H9 (cell line): ENCODE results near the gene PRSS22. TPM values are rescaled to one million over a fixed set of nuclear protein-coding genes. Genes with fewer than 3 reads are reported as not detected.

ENCODE experiments used
- DNase-seq: peaks from one replicate; pipeline ENCODE4 v3.0.0-alpha.2; 2017
- H2AFZ ChIP-seq: one replicate; pipeline ENCODE4 v1.6.1; 2013; ENCODE audit warnings: mild to moderate bottlenecking, low read length, control low read depth, moderate library complexity
- H2AK5ac ChIP-seq: 2 replicates; pipeline ENCODE4 v1.6.1; 2013; ENCODE audit warnings: low read length, control low read depth, mixed read lengths; ENCODE audit not compliant: insufficient read length
- H2BK120ac ChIP-seq: one replicate; pipeline ENCODE4 v1.6.1; 2013; ENCODE audit warnings: low read depth, mild to moderate bottlenecking, low read length, control low read depth, inconsistent platforms; ENCODE audit not compliant: poor library complexity, severe bottlenecking
- H2BK12ac ChIP-seq: 2 replicates; pipeline ENCODE4 v1.6.1; 2013; ENCODE audit warnings: low read length, control low read depth, mixed read lengths, low read depth; ENCODE audit not compliant: insufficient read length
- H2BK15ac ChIP-seq: 2 replicates; pipeline ENCODE4 v1.6.1; 2013; ENCODE audit warnings: low read depth, low read length, control low read depth
- H2BK20ac ChIP-seq: one replicate; pipeline ENCODE4 v1.6.1; 2013; ENCODE audit warnings: low read depth, mild to moderate bottlenecking, low read length, control low read depth, inconsistent platforms; ENCODE audit not compliant: poor library complexity, severe bottlenecking
- H2BK5ac ChIP-seq: 2 replicates; pipeline ENCODE4 v1.6.1; 2013; ENCODE audit warnings: low read length, control low read depth, mixed read lengths; ENCODE audit not compliant: insufficient read length
- H3K14ac ChIP-seq: 2 replicates; pipeline ENCODE4 v1.6.1; 2013; ENCODE audit warnings: low read length, control low read depth; ENCODE audit not compliant: insufficient read depth
- H3K18ac ChIP-seq: 2 replicates; pipeline ENCODE4 v1.6.1; 2013; ENCODE audit warnings: low read depth, mild to moderate bottlenecking, mixed read lengths, low read length, control low read depth; ENCODE audit not compliant: insufficient read length
- H3K23ac ChIP-seq: 2 replicates; pipeline ENCODE4 v1.6.1; 2013; ENCODE audit warnings: low read length, control low read depth, mixed read lengths, low read depth; ENCODE audit not compliant: insufficient read length
- H3K23me2 ChIP-seq: 2 replicates; pipeline ENCODE4 v1.6.1; 2013; ENCODE audit warnings: low read depth, mild to moderate bottlenecking, mixed read lengths, low read length, control low read depth; ENCODE audit not compliant: insufficient read length, poor library complexity, severe bottlenecking
- H3K27ac ChIP-seq: 2 replicates; pipeline ENCODE4 v1.5.1; 2013; ENCODE audit warnings: low read length, control low read depth, mixed read lengths, low read depth; ENCODE audit not compliant: insufficient read length
- H3K27me3 ChIP-seq: 2 replicates; pipeline ENCODE4 v1.6.1; 2013; ENCODE audit warnings: low read length, control low read depth, inconsistent platforms; ENCODE audit not compliant: insufficient read depth
- H3K4ac ChIP-seq: 2 replicates; pipeline ENCODE4 v1.6.1; 2013; ENCODE audit warnings: low read depth, mild to moderate bottlenecking, control low read depth, inconsistent platforms, low read length, moderate library complexity
- H3K4me1 ChIP-seq: 2 replicates; pipeline ENCODE4 v1.6.1; 2013; ENCODE audit warnings: low read length, control low read depth, inconsistent platforms; ENCODE audit not compliant: insufficient read depth
- H3K4me2 ChIP-seq: 2 replicates; pipeline ENCODE4 v1.6.1; 2013; ENCODE audit warnings: low read length, control low read depth, mixed read lengths; ENCODE audit not compliant: insufficient read length, insufficient read depth
- H3K56ac ChIP-seq: 2 replicates; pipeline ENCODE4 v1.6.1; 2013; ENCODE audit warnings: low read depth, mild to moderate bottlenecking, mixed read lengths, low read length, control low read depth; ENCODE audit not compliant: insufficient read length
- H3K79me1 ChIP-seq: 2 replicates; pipeline ENCODE4 v1.6.1; 2013; ENCODE audit warnings: low read depth, mild to moderate bottlenecking, moderate library complexity, low read length, control low read depth, inconsistent platforms; ENCODE audit not compliant: insufficient read depth, poor library complexity, severe bottlenecking
- H3K79me2 ChIP-seq: 2 replicates; pipeline ENCODE4 v1.6.1; 2013; ENCODE audit warnings: low read length, control low read depth, inconsistent platforms; ENCODE audit not compliant: insufficient read depth
- H3K9ac ChIP-seq: 2 replicates; pipeline ENCODE4 v1.6.1; 2013; ENCODE audit warnings: low read length, control low read depth, mixed read lengths; ENCODE audit not compliant: insufficient read length; ENCODE audit errors: extremely low read depth
- H3K9me3 ChIP-seq: one replicate; pipeline ENCODE4 v1.6.1; 2013; ENCODE audit warnings: low read depth, low read length, inconsistent platforms; ENCODE audit not compliant: control insufficient read depth
- H3T11ph ChIP-seq: one replicate; pipeline ENCODE4 v1.6.1; 2013; ENCODE audit warnings: mild to moderate bottlenecking, low read length, control low read depth, inconsistent platforms
- H4K20me1 ChIP-seq: one replicate; pipeline ENCODE4 v1.6.1; 2013; ENCODE audit not compliant: control insufficient read depth, insufficient read length, insufficient read depth
- H4K5ac ChIP-seq: 2 replicates; pipeline ENCODE4 v1.6.1; 2013; ENCODE audit warnings: low read depth, mild to moderate bottlenecking, mixed read lengths, low read length, control low read depth; ENCODE audit not compliant: insufficient read length
- H4K8ac ChIP-seq: replicated peaks from 2 replicates; pipeline ENCODE4 v1.6.1; 2013; ENCODE audit warnings: low read length, control low read depth, mixed read lengths, low read depth; ENCODE audit not compliant: insufficient read length
- H4K91ac ChIP-seq: 2 replicates; pipeline ENCODE4 v1.6.1; 2013; ENCODE audit warnings: low read depth, mild to moderate bottlenecking, moderate library complexity, mixed read lengths, low read length, control low read depth; ENCODE audit not compliant: insufficient read length
- H3K27ac Mint-ChIP-seq, 3 experiments: 2 replicates in 2 of 3; 3 replicates in 1 of 3; pipeline ENCODE4 v1.8.0; 2020 to 2021; ENCODE audit warnings: mixed read lengths in 3 of 3, mild to moderate bottlenecking in 1 of 3, moderate library complexity in 1 of 3
- H3K27me3 Mint-ChIP-seq: 2 replicates; pipeline ENCODE4 v1.8.0; 2021; ENCODE audit warnings: low read depth, mild to moderate bottlenecking, moderate library complexity, mixed read lengths
- H3K36me3 Mint-ChIP-seq, 3 experiments: 2 replicates in 2 of 3; 3 replicates in 1 of 3; pipeline ENCODE4 v1.8.0; 2020 to 2021; ENCODE audit warnings: low read depth in 3 of 3, mixed read lengths in 3 of 3; ENCODE audit not compliant: insufficient read depth in 1 of 3
- H3K4me1 Mint-ChIP-seq, 2 experiments: 2 replicates each; pipeline ENCODE4 v1.8.0; 2020; ENCODE audit warnings: mixed read lengths in 2 of 2
- H3K4me3 Mint-ChIP-seq, 2 experiments: 2 replicates in 1 of 2; 3 replicates in 1 of 2; pipeline ENCODE4 v1.8.0; 2020 to 2021; ENCODE audit warnings: mild to moderate bottlenecking in 2 of 2, mixed read lengths in 2 of 2, moderate library complexity in 1 of 2
- H3K9me3 Mint-ChIP-seq, 2 experiments: 2 replicates in 1 of 2; 3 replicates in 1 of 2; pipeline ENCODE4 v1.8.0; 2020; ENCODE audit warnings: mild to moderate bottlenecking in 2 of 2, mixed read lengths in 2 of 2, moderate library complexity in 1 of 2
- WGBS: extraction: QIAGEN DNeasy Blood & Tissue Kit; methylation state at CpG from one replicate; pipeline ENCODE4 v1.1.7; 2013; ENCODE audit warnings: missing lambda C conversion rate, low lambda C conversion rate, mixed read lengths; ENCODE audit not compliant: insufficient read length; ENCODE audit errors: extremely low coverage; 5-methylcytosine and 5-hydroxymethylcytosine counted together
- total RNA-seq: library from RNA; stranded (reverse); gene quantifications from 2 replicates; pipeline ENCODE4 v1.2.1, GENCODE V29; 2021
- TF ChIP-seq, protein P1 (sequence below): fragments of 200-600 bp; sonication (generic); conservative IDR thresholded peaks from 3 replicates; pipeline ENCODE4 v1.8.0; 2021; ENCODE audit warnings: antibody characterized with exemption, mild to moderate bottlenecking

PRSS22 gene
- total RNA-seq, 1 experiment from 2014 or later = 1.9 TPM

DNA sequence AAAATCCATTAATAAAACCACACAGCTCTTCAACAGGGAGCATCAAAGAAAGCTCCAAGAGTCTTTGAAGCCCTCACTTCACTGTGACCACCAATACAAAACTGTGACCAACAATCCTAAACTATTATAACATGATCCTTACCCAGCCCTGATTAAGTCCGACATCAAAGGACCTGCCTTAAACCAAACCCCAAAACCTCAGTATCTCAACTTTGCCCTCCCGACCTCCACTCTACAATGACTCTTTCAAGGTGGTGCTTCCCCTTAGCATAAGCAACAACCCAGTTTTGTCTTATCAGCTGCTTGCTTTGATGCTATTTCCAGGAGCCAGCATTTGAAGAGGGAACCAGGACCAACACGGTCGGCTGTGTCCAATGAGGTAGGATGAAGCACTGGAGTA lies 8.5 kb upstream of the PRSS22 start:
- Histone ChIP-seq H3K27ac (no peak overlapping the region), H3K79me1 (no peaks in the 10 kb centered on the region), H2BK5ac (no peak overlapping the region), H3K27me3 (peaks cover 3% of the 10 kb centered on the region; the same call in 1 of the 2 replicates), H4K91ac (no peak overlapping the region), H4K20me1 (no peaks in the 10 kb centered on the region), H3K9me3 (no peaks in the 10 kb centered on the region), H3K4ac (no peak overlapping the region), H2BK120ac (no peak overlapping the region), H4K8ac (no peak overlapping the region), H3K23me2 (peaks cover 2% of the 10 kb centered on the region), H3T11ph (no peak overlapping the region), H3K56ac (no peak overlapping the region), H3K4me1 (no peaks in the 10 kb centered on the region), H2AFZ (no peak overlapping the region), H3K9ac (no peak overlapping the region), H3K18ac (no peak overlapping the region), H3K23ac (no peak overlapping the region), H2BK20ac (no peak overlapping the region), H3K14ac (no peak overlapping the region), H4K5ac (no peak overlapping the region), H3K4me2 (no peak overlapping the region), H2BK15ac (no peak overlapping the region), H2BK12ac (no peak overlapping the region), H3K79me2 (no peaks in the 10 kb centered on the region), H2AK5ac (no peak overlapping the region)
- Mint-ChIP-seq H3K4me3 (no peak overlapping the region), H3K27me3 (peaks cover 69% of the 10 kb centered on the region), H3K27ac (no peak overlapping the region), H3K9me3 (peaks cover 2% of the 10 kb centered on the region in 2 experiments; a peak in 3 of 5 replicates), H3K4me1 (0 out of 4 replicates have a peak, but pooled peaks cover 0 to 3% of the 10 kb centered on the region in 2 experiments), H3K36me3 (no peaks in the 10 kb centered on the region; a peak in 1 of 7 replicates)
- TF ChIP-seq, protein P1, sequence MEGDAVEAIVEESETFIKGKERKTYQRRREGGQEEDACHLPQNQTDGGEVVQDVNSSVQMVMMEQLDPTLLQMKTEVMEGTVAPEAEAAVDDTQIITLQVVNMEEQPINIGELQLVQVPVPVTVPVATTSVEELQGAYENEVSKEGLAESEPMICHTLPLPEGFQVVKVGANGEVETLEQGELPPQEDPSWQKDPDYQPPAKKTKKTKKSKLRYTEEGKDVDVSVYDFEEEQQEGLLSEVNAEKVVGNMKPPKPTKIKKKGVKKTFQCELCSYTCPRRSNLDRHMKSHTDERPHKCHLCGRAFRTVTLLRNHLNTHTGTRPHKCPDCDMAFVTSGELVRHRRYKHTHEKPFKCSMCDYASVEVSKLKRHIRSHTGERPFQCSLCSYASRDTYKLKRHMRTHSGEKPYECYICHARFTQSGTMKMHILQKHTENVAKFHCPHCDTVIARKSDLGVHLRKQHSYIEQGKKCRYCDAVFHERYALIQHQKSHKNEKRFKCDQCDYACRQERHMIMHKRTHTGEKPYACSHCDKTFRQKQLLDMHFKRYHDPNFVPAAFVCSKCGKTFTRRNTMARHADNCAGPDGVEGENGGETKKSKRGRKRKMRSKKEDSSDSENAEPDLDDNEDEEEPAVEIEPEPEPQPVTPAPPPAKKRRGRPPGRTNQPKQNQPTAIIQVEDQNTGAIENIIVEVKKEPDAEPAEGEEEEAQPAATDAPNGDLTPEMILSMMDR = no peak
- WGBS = no CpG with 5 or more reads among the region's 4 CpGs
- no peak for DNase-seq
